Central memory CD4-positive, alpha-beta T cell (primary cell): ENCODE measurements around the gene PDZD2.
"Not testable (repeated sequence)": the region's sequence is repeated elsewhere in the genome, so short reads cannot be mapped to it uniquely, and the experiment has no call there.

Experiments used
- DNase-seq: peaks from one replicate; pipeline ENCODE4 v3.0.0; 2022

The PDZD2 gene

GRCh38 chr5:32055891-32056866, 417.2 kb downstream of the PDZD2 start:
- no peak for DNase-seq

- no peak for DNase-seq
These were observed 418.5 kb downstream of the PDZD2 start for GRCh38 chr5:32057187-32058096.

- no peak for DNase-seq
These were observed 419.2 kb downstream of the PDZD2 start for GRCh38 chr5:32058101-32058500.

GRCh38 chr5:32058997-32059396, 420.1 kb downstream of the PDZD2 start:
- no peak for DNase-seq

GRCh38 chr5:32059761-32060530, 421.0 kb downstream of the PDZD2 start:
- DNase-seq = no peak

- no peak for DNase-seq
These were observed 422.3 kb downstream of the PDZD2 start for GRCh38 chr5:32061236-32061635.

GRCh38 chr5:32066448-32066847, 427.5 kb downstream of the PDZD2 start:
- DNase-seq = no peak

- no peak for DNase-seq
These were observed 429.0 kb downstream of the PDZD2 start for GRCh38 chr5:32067774-32068470.

- no peak for DNase-seq
These were observed 429.6 kb downstream of the PDZD2 start for GRCh38 chr5:32068561-32068960.

- no peak for DNase-seq
These were observed 430.5 kb downstream of the PDZD2 start for GRCh38 chr5:32069396-32069795.

- no peak for DNase-seq
These were observed 432.5 kb downstream of the PDZD2 start for GRCh38 chr5:32071351-32071944.

- no peak for DNase-seq
These were observed 433.1 kb downstream of the PDZD2 start for GRCh38 chr5:32072054-32072453.

- no peak for DNase-seq
These were observed 435.5 kb downstream of the PDZD2 start for GRCh38 chr5:32074401-32074800.

- peak; percentile 17 for DNase-seq
These were observed 438.1 kb downstream of the PDZD2 start for GRCh38 chr5:32076699-32077695.

GRCh38 chr5:32078855-32079254, 439.9 kb downstream of the PDZD2 start:
- not testable (repeated sequence) for DNase-seq

- not testable (repeated sequence) for DNase-seq
These were observed 441.6 kb downstream of the PDZD2 start for GRCh38 chr5:32080565-32080964.

GRCh38 chr5:32082701-32083100, 443.8 kb downstream of the PDZD2 start:
- no peak for DNase-seq

- no peak for DNase-seq
These were observed 445.1 kb downstream of the PDZD2 start for GRCh38 chr5:32083981-32084430.

GRCh38 chr5:32087086-32088082, 448.5 kb downstream of the PDZD2 start:
- DNase-seq = no peak
